Muscle layer of duodenum (tissue), 2 donors: ENCODE results near the gene PPP2R5D.
"Not testable (repeated sequence)": the region's sequence is repeated elsewhere in the genome, so short reads cannot be mapped to it uniquely, and the experiment has no call there.

Experiments used
- H3K27ac ChIP-seq: one replicate; pipeline ENCODE4 v1.7.0; 2013; ENCODE audit warnings: mild to moderate bottlenecking, low read length
- H3K27me3 ChIP-seq: one replicate; pipeline ENCODE4 v1.7.0; 2013; ENCODE audit warnings: low read depth, mild to moderate bottlenecking, control low read depth, low read length
- H3K36me3 ChIP-seq, 2 donors: one replicate each; pipeline ENCODE4 v1.7.0; 2013; ENCODE audit warnings: low read length in 2 of 2, control low read depth in 1 of 2, mild to moderate bottlenecking in 1 of 2; ENCODE audit not compliant: insufficient read depth in 2 of 2, control insufficient read depth in 1 of 2
- H3K4me1 ChIP-seq, 2 donors: one replicate each; pipeline ENCODE4 v1.7.0; 2013; ENCODE audit warnings: low read length in 2 of 2, mild to moderate bottlenecking in 2 of 2, control low read depth in 1 of 2, moderate library complexity in 1 of 2; ENCODE audit not compliant: insufficient read depth in 2 of 2, control insufficient read depth in 1 of 2
- H3K4me3 ChIP-seq, 2 donors: one replicate each; pipeline ENCODE4 v1.7.0; 2013; ENCODE audit warnings: low read length in 2 of 2, low read depth in 1 of 2, mild to moderate bottlenecking in 1 of 2
- H3K9me3 ChIP-seq, 2 donors: one replicate each; pipeline ENCODE4 v1.7.0; 2013; ENCODE audit warnings: low read length in 2 of 2, control low read depth in 1 of 2, mild to moderate bottlenecking in 1 of 2; ENCODE audit not compliant: control insufficient read depth in 1 of 2
- donor health status: healthy.

Gene PPP2R5D

GRCh38 chr6:42947950-42948349 is 36.4 kb upstream of the PPP2R5D start:
- H3K27me3 ChIP-seq, result no peaks in the 10 kb centered on the region
- H3K4me3 ChIP-seq, result no peak overlapping the region
- H3K9me3 ChIP-seq, result no peaks in the 10 kb centered on the region
- H3K36me3 ChIP-seq, result peaks cover 0 to 5% of the 10 kb centered on the region in 2 donors
- peaks cover 0 to 7% of the 10 kb centered on the region in 2 donors for H3K4me1 ChIP-seq
- no peak overlapping the region for H3K27ac ChIP-seq

GRCh38 chr6:42952389-42952788 is 32.0 kb upstream of the PPP2R5D start:
- Histone ChIP-seq H3K4me3 (no peak overlapping the region), H3K36me3 (no peaks in the 10 kb centered on the region), H3K27me3 (no peaks in the 10 kb centered on the region), H3K4me1 (peaks cover 0 to 7% of the 10 kb centered on the region in 2 donors), H3K9me3 (no peaks in the 10 kb centered on the region), H3K27ac (no peak overlapping the region)

- H3K9me3 ChIP-seq, H3K27me3 ChIP-seq, H3K4me1 ChIP-seq, H3K27ac ChIP-seq, H3K36me3 ChIP-seq, H3K4me3 ChIP-seq: not testable (repeated sequence)
Measured at GRCh38 chr6:42954405-42954804, 30.0 kb upstream of the PPP2R5D start.

GRCh38 chr6:42958125-42958524 is 26.2 kb upstream of the PPP2R5D start:
- Histone ChIP-seq H3K36me3 (peaks cover 0 to 9% of the 10 kb centered on the region in 2 donors), H3K9me3 (no peaks in the 10 kb centered on the region), H3K27ac (no peak overlapping the region), H3K4me3 (no peak overlapping the region), H3K4me1 (peaks cover 4 to 15% of the 10 kb centered on the region in 2 donors), H3K27me3 (no peaks in the 10 kb centered on the region)

GRCh38 chr6:42959917-42960242 is 24.5 kb upstream of the PPP2R5D start:
- Histone ChIP-seq H3K36me3 (peaks cover 5 to 19% of the 10 kb centered on the region in 2 donors), H3K27ac (no peak overlapping the region), H3K27me3 (no peaks in the 10 kb centered on the region), H3K4me3 (peak overlapping the region; percentile 57 to 74), H3K9me3 (no peaks in the 10 kb centered on the region), H3K4me1 (peaks cover 4 to 15% of the 10 kb centered on the region in 2 donors)

- H3K27me3 ChIP-seq, result no peaks in the 10 kb centered on the region
Measured at GRCh38 chr6:42960243-42961019, 23.9 kb upstream of the PPP2R5D start, which contains the start of gene GNMT. GNMT (plus strand) TSS chr6:42960754; CDS start chr6:42960768, 14 bp downstream.

GRCh38 chr6:42961020-42961470 is 23.3 kb upstream of the PPP2R5D start:
- H3K9me3 ChIP-seq, result no peaks in the 10 kb centered on the region
- H3K36me3 ChIP-seq, result peaks cover 7 to 30% of the 10 kb centered on the region in 2 donors
- no peak overlapping the region for H3K27ac ChIP-seq
- peak overlapping the region; percentile 57 to 74 for H3K4me3 ChIP-seq
- H3K27me3 ChIP-seq, result no peaks in the 10 kb centered on the region
- H3K4me1 ChIP-seq, result peaks cover 4 to 15% of the 10 kb centered on the region in 2 donors

More at GRCh38 chr6:42960243-42961019, 23.9 kb upstream of the PPP2R5D start, which contains the start of gene GNMT:
- H3K36me3 ChIP-seq, result peaks cover 7 to 24% of the 10 kb centered on the region in 2 donors
- H3K4me3 ChIP-seq, result peak within 1 kb of the TSS; percentile 57 to 74
- H3K9me3 ChIP-seq, result no peaks in the 10 kb centered on the region
- no peak within 1 kb of the TSS for H3K27ac ChIP-seq
- peaks cover 4 to 15% of the 10 kb centered on the region in 2 donors for H3K4me1 ChIP-seq

- Histone ChIP-seq H3K27me3 (no peaks in the 10 kb centered on the region), H3K9me3 (no peaks in the 10 kb centered on the region), H3K27ac (no peak overlapping the region), H3K36me3 (peaks cover 7 to 39% of the 10 kb centered on the region in 2 donors), H3K4me3 (no peak overlapping the region), H3K4me1 (peaks cover 4 to 15% of the 10 kb centered on the region in 2 donors)
Measured at GRCh38 chr6:42962096-42962495, 22.3 kb upstream of the PPP2R5D start.

- H3K36me3 ChIP-seq, result peaks cover 13 to 44% of the 10 kb centered on the region in 2 donors
- no peak overlapping the region for H3K4me3 ChIP-seq
Measured at GRCh38 chr6:42962502-42963178, 21.7 kb upstream of the PPP2R5D start.

GRCh38 chr6:42963179-42963854 is 21.1 kb upstream of the PPP2R5D start:
- no peak overlapping the region for H3K27ac ChIP-seq
- H3K4me1 ChIP-seq, result peaks cover 4 to 15% of the 10 kb centered on the region in 2 donors
- no peak overlapping the region for H3K4me3 ChIP-seq
- H3K27me3 ChIP-seq, result no peaks in the 10 kb centered on the region
- no peaks in the 10 kb centered on the region for H3K9me3 ChIP-seq
- peaks cover 13 to 49% of the 10 kb centered on the region in 2 donors for H3K36me3 ChIP-seq

More at GRCh38 chr6:42962502-42963178, 21.7 kb upstream of the PPP2R5D start:
- Histone ChIP-seq H3K27ac (no peak overlapping the region), H3K27me3 (no peaks in the 10 kb centered on the region), H3K9me3 (no peaks in the 10 kb centered on the region), H3K4me1 (peaks cover 4 to 15% of the 10 kb centered on the region in 2 donors)
